ENCODE measurements around the gene KRTAP4-6.

DNA sequence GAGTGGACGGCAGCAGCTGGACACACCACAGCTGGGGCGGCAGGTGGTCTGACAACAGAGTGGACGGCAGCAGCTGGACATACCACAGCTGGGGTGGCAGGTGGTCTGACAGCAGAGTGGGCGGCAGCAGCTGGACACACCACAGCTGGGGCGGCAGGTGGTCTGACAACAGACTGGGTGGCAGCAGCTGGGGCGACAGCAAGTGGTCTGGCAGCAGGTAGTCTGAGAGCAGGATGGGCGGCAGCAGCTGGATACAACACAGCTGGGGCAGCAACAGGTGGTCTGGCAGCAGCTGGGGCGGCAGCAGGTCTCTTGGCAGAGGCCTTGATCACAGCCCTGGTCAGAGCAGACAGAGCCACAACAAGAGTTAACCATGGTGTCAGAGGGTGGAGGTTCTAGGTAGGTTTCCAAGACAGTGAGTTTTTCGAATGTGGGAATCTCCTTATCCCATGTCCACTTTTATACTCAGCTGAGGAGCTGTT lies 44.2 kb upstream of the KRTAP4-6 start, which contains the start of gene KRTAP4-1:
- TF ChIP-seq SAP130 (CRISPR knock-in tag; IDR thresholded peaks at IDR 0.05; ENCODE audit: low read depth) (no peak), ZNF660 (CRISPR knock-in tag; IDR thresholded peaks at IDR 0.05; ENCODE audit: borderline replicate concordance, low read depth) (no peak), ZNF335 (CRISPR knock-in tag; IDR thresholded peaks at IDR 0.05) (no peak), MXI1 (IDR thresholded peaks at IDR 0.05; ENCODE audit: borderline replicate concordance, low read depth, low read length) (no peak), CENPX (CRISPR knock-in tag; IDR thresholded peaks at IDR 0.05) (no peak), ZNF670 (CRISPR knock-in tag; IDR thresholded peaks at IDR 0.05; ENCODE audit: borderline replicate concordance) (no peak), GABPA (IDR thresholded peaks at IDR 0.05; ENCODE audit: low read depth, low read length) (no peak), GABPA (CRISPR knock-in tag; IDR thresholded peaks at IDR 0.05; ENCODE audit: low read depth) (no peak), KDM1A (CRISPR knock-in tag; IDR thresholded peaks at IDR 0.05) (no peak), CREB3 (CRISPR knock-in tag; IDR thresholded peaks at IDR 0.05) (no peak), DPF2 (CRISPR knock-in tag; IDR thresholded peaks at IDR 0.05; ENCODE audit: borderline replicate concordance, low read depth) (no peak), CTCF (CRISPR knock-in tag; IDR thresholded peaks at IDR 0.05) (no peak), DNMT1 (CRISPR knock-in tag; IDR thresholded peaks at IDR 0.05) (no peak)
